K562 (cell line): ENCODE results near the gene SCG3. TPM values are rescaled to one million over a fixed set of nuclear protein-coding genes. Genes with fewer than 3 reads are reported as not detected.

Source experiments
- ATAC-seq: fragments of 200-7000 bp; cut with Tn5 transposase; 3 replicates; pipeline ENCODE4 v1.9.1; 2020; ENCODE audit warnings: moderate library complexity
- BruUV-seq: library from RNA; stranded (reverse); fragments of 400-500 nt; replicated peaks from 2 replicates; lab custom pipeline; 2021; lab: Mats Ljungman, UMichigan
- CTCF ChIA-PET: fragments of 300-600 bp; formaldehyde crosslinking; extraction: SDS; loops from one replicate; lab custom pipeline; 2021; ENCODE audit warnings: low intra/inter-chr PET ratio; lab: Yijun Ruan, JAX
- POLR2A ChIA-PET: fragments of 300-600, 350-650 bp; sonication (Branson Sonifier 250); formaldehyde crosslinking; extraction: SDS; loops from one replicate; lab custom pipeline; 2021; ENCODE audit warnings: antibody characterized with exemption, inconsistent platforms; lab: Yijun Ruan, JAX
- DNase-seq, 4 experiments: peaks; one replicate each; pipeline versions ENCODE4 v3.0.0 to v3.0.0-alpha.2; 2011 to 2018; ENCODE audit warnings: low spot score in 3 of 4, mixed read lengths in 3 of 4; ENCODE audit errors: extremely low read depth in 1 of 4
- FAIRE-seq: peaks from 2 replicates; lab custom pipeline; 2011; peaks lifted over from hg19 to GRCh38; lab: Jason Lieb, UNC
- H2AFZ ChIP-seq: 2 replicates; pipeline ENCODE4 v1.6.0; 2011; ENCODE audit warnings: low read depth, low read length, control low read depth, inconsistent platforms
- H3K27ac ChIP-seq: fragments of 200-600 bp; 3 replicates; pipeline ENCODE4 v1.8.0; 2011; ENCODE audit warnings: low read depth, mild to moderate bottlenecking, control low read depth, inconsistent platforms, low read length, moderate library complexity, mixed read lengths; ENCODE audit errors: extremely low read depth
- H3K27me3 ChIP-seq, 2 experiments: fragments of 300-600 bp in 1 of 2; 2 replicates in 1 of 2; 3 replicates in 1 of 2; pipeline versions ENCODE4 v1.6.0 to v1.8.0; 2011; ENCODE audit warnings: inconsistent platforms in 2 of 2, low read length in 2 of 2, mild to moderate bottlenecking in 1 of 2, mixed read lengths in 1 of 2, moderate library complexity in 1 of 2; ENCODE audit not compliant: control insufficient read depth in 2 of 2, insufficient read depth in 2 of 2
- H3K36me3 ChIP-seq: fragments of 300-600 bp; 3 replicates; pipeline ENCODE4 v1.8.0; 2011; ENCODE audit warnings: mild to moderate bottlenecking, low read length, inconsistent platforms; ENCODE audit not compliant: control insufficient read depth, insufficient read depth
- H3K4me1 ChIP-seq, 2 experiments: fragments of 200-600 bp in 1 of 2; replicated peaks in 1 of 2; 2 replicates in 1 of 2; 3 replicates in 1 of 2; pipeline versions ENCODE4 v1.5.1 to v1.8.0; 2011; ENCODE audit warnings: inconsistent platforms in 2 of 2, low read length in 2 of 2, mild to moderate bottlenecking in 1 of 2, mixed read lengths in 1 of 2, moderate library complexity in 1 of 2; ENCODE audit not compliant: control insufficient read depth in 2 of 2, insufficient read depth in 2 of 2
- H3K4me2 ChIP-seq: 2 replicates; pipeline ENCODE4 v1.6.1; 2011; ENCODE audit warnings: low read length, control low read depth, inconsistent platforms, mixed read lengths; ENCODE audit not compliant: insufficient read depth
- H3K4me3 ChIP-seq: fragments of 200-600 bp; sonication (generic), shearing (Covaris generic); 2 replicates; pipeline ENCODE4 v1.5.1; 2016; ENCODE audit warnings: control low read depth, inconsistent platforms
- H3K79me2 ChIP-seq: fragments of 200-600 bp; 3 replicates; pipeline ENCODE4 v1.8.0; 2011; ENCODE audit warnings: low read length, inconsistent platforms; ENCODE audit not compliant: control insufficient read depth, insufficient read depth
- H3K9ac ChIP-seq, 2 experiments: 2 replicates each; pipeline versions ENCODE4 v1.6.0 to v1.6.1; 2011; ENCODE audit warnings: low read depth in 2 of 2, low read length in 2 of 2, control low read depth in 1 of 2, inconsistent platforms in 1 of 2, mild to moderate bottlenecking in 1 of 2, mixed read lengths in 1 of 2; ENCODE audit not compliant: insufficient read depth in 1 of 2
- H3K9me1 ChIP-seq: one replicate; pipeline ENCODE4 v1.6.0; 2011; ENCODE audit warnings: inconsistent platforms, mild to moderate bottlenecking, low read length, moderate library complexity; ENCODE audit not compliant: control insufficient read depth, insufficient read depth
- H3K9me3 ChIP-seq: replicated peaks from 2 replicates; pipeline ENCODE4 v1.5.1; 2011; ENCODE audit warnings: low read depth, low read length, inconsistent platforms; ENCODE audit not compliant: control insufficient read depth, insufficient read depth
- H4K20me1 ChIP-seq: replicated peaks from 2 replicates; pipeline ENCODE4 v1.6.1; 2011; ENCODE audit warnings: low read length, inconsistent platforms, mixed read lengths; ENCODE audit not compliant: control insufficient read depth, insufficient read depth
- ARID3B ChIP-seq: fragments of 250-450 bp; sonication (Bioruptor Pico); IDR thresholded peaks from 2 replicates; pipeline ENCODE4 v1.4.0; 2020; ENCODE audit warnings: borderline replicate concordance
- BACH1 ChIP-seq: fragments of 200-800 bp; sonication (Bioruptor generic); IDR thresholded peaks from 2 replicates; pipeline ENCODE4 v1.6.1; 2016; ENCODE audit warnings: missing genetic modification characterization, missing compliant biosample characterization
- BCLAF1 ChIP-seq, 2 experiments: fragments of 450-650 bp in 1 of 2; IDR thresholded peaks; 2 replicates each; pipeline ENCODE4 v1.6.1; 2011 to 2017; ENCODE audit warnings: low read depth in 2 of 2, antibody characterized with exemption in 1 of 2, borderline replicate concordance in 1 of 2, low read length in 1 of 2, mild to moderate bottlenecking in 1 of 2, mixed read lengths in 1 of 2; ENCODE audit not compliant: control insufficient read depth in 1 of 2
- GTF2A2 ChIP-seq: IDR thresholded peaks from 2 replicates; pipeline ENCODE4 v1.6.1; 2016; ENCODE audit warnings: mild to moderate bottlenecking, missing genetic modification characterization, missing compliant biosample characterization
- ZNF197 ChIP-seq: fragments of 200-800 bp; sonication (Bioruptor generic); IDR thresholded peaks from 2 replicates; pipeline ENCODE4 v1.6.1; 2016; ENCODE audit warnings: low read depth, missing genetic modification characterization, missing compliant biosample characterization
- ZNF24 ChIP-seq: fragments of 450-650 bp; IDR thresholded peaks from 2 replicates; pipeline ENCODE4 v1.6.1; 2016
- ZNF253 ChIP-seq: fragments of 250-450 bp; sonication (Bioruptor Pico); conservative IDR thresholded peaks from 2 replicates; pipeline ENCODE4 v1.6.1; 2021; ENCODE audit warnings: mild to moderate bottlenecking
- ZNF398 ChIP-seq: fragments of 250-450 bp; sonication (Bioruptor Pico); IDR thresholded peaks from 2 replicates; pipeline ENCODE4 v1.8.0; 2021; ENCODE audit warnings: moderate library complexity, mild to moderate bottlenecking, inconsistent platforms
- WGBS: fragments of 100-300 bp; shearing (Covaris generic); methylation state at CpG from one replicate; pipeline ENCODE4 v1.1.6; 2016; ENCODE audit warnings: low coverage, mixed read lengths; ENCODE audit not compliant: insufficient coverage; ENCODE audit errors: missing lambda C conversion rate; 5-methylcytosine and 5-hydroxymethylcytosine counted together
- in situ Hi-C: fragments of 300-500 bp; cut with MboI; formaldehyde crosslinking; loops from 4 replicates; pipeline ENCODE4 v1.15.0; 2018; ENCODE audit warnings: inconsistent platforms, mixed read lengths
- intact Hi-C: fragments of 100-400 bp; cut with micrococcal nuclease; formaldehyde crosslinking; loops from 2 replicates; pipeline ENCODE4 v1.14.2; 2022
- polyA plus RNA-seq, 8 experiments: library from polyadenylated mRNA; depleted of rRNA in 4 of 8; stranded (reverse) in 5 of 8; unstranded in 3 of 8; fragments of >200 nt; fragmentation: Nextera tagmentation in 2 of 8; fragmentation: Illumina TruSeq in 1 of 8; extraction: Ambion mirVana in 2 of 8; extraction: Trizol in 1 of 8; gene quantifications; 2 replicates each; pipeline versions ENCODE4 v1.2.1 to v1.2.3, GENCODE V29; 2011 to 2014; ENCODE audit warnings: inconsistent platforms in 1 of 8, missing spikeins in 1 of 8
- total RNA-seq, 7 experiments: library from RNA; depleted of rRNA in 6 of 7; stranded (reverse); fragments of >200 nt in 6 of 7; fragmentation: Illumina TruSeq in 2 of 7; extraction: Trizol in 2 of 7; gene quantifications; 2 replicates each; pipeline versions ENCODE4 v1.2.1 to v1.2.3, GENCODE V29; 2011 to 2021; ENCODE audit warnings: low replicate concordance in 1 of 7

The SCG3 gene
- total and polyA plus RNA-seq, 9 of the 15 experiments (the other 6 are each of a cell fraction or from before 2014, with no cell fraction given) = 13.0 to 43.8 (median 21.0) TPM

GRCh38 chr15:51751697-51752683, 70.7 kb downstream of the SCG3 start (continued):
- TF ChIP-seq ZNF197 (CRISPR knock-in tag) = 0 out of 2 replicates have a peak, but pooled peaks have one; percentile 39

GRCh38 chr15:51752888-51753287, 71.6 kb downstream of the SCG3 start:
- intact Hi-C loops (no loop called here), in situ Hi-C loops (no loop called here)
- no peaks in the 10 kb centered on the region; the same call in 1 of the 3 replicates for H3K36me3 ChIP-seq
- ATAC-seq (no peak), DNase-seq (no peak), FAIRE-seq (no peak)
- 45% methylated on average over 5 of the region's 5 CpGs for WGBS
- H3K27ac ChIP-seq = no peak overlapping the region
- H3K27me3 ChIP-seq = no peaks in the 10 kb centered on the region; a peak in 1 of 5 replicates
- no peaks in the 10 kb centered on the region for H4K20me1 ChIP-seq
- H3K9me1 ChIP-seq = no peaks in the 10 kb centered on the region
- H3K4me1 ChIP-seq = peaks cover 17 to 24% of the 10 kb centered on the region in 2 experiments; a peak in 4 of 5 replicates
- no peak overlapping the region for H2AFZ ChIP-seq
- H3K9ac ChIP-seq = no peak overlapping the region
- ChIA-PET CTCF (no interaction called here), POLR2A (interaction anchor here (0.9 kb wide), 1 partner anchor 16 kb away, joined by 3 read pairs; no protein-coding TSS in a partner anchor)
- no peak overlapping the region for H3K4me3 ChIP-seq
- H3K4me2 ChIP-seq = no peak overlapping the region
- no TSS peak for BruUV-seq
- no peaks in the 10 kb centered on the region; the same call in 2 of the 3 replicates for H3K79me2 ChIP-seq
- no peaks in the 10 kb centered on the region for H3K9me3 ChIP-seq
- TF ChIP-seq GTF2A2 (tag) = no peak
- no peak for TF ChIP-seq ZNF398 (CRISPR knock-in tag)
- TF ChIP-seq ZNF24 = no peak
- no peak for TF ChIP-seq BCLAF1 (IDR thresholded peaks at IDR 0.05; ENCODE audit: borderline replicate concordance in 1 of 2, control insufficient read depth in 1 of 2, low read depth in 2 of 2, low read length in 1 of 2)
- TF ChIP-seq ARID3B = no peak
- no peak for TF ChIP-seq ZNF253
- no peak for TF ChIP-seq BACH1 (tag)
